NCI-H2171 (cell line): ENCODE results near the gene C1orf210.

Experiments used
- DNase-seq: peaks from one replicate; lab custom pipeline; 2025; lab: John Stamatoyannopoulos, UW

Gene C1orf210

DNA sequence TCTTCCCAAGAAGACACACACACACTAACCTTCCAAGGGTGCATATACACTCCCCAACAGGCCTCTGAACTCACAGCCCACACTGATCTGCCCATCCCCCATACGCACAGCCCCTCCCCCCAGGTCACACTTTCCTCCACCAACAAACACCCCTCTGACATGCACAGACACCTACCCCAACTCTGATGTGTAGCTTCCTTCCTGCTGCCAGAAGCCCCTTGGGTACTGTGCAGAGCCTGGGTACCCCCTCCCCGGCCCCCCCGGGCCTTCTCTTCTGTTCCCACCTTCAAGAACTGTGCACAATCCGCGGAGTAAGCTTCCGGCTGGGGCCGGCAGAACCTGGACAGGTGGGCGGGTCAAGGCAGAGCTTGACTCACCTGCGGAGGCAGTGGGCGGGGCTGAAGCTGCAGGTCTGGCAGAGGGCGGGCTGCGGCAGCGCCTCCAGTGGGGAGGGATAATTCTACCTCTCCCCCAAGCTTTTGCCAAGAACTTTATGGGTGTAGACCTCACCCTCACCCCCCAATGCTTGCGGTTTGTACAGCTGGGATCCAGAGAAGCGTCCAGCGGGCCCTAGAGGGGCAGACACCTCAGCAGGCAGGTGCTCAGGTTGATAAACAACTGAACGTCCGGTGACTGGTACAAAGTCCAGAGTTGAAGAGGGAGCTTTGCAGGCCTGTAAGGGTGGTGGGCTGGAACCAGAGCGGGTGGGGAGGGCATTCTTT lies at the start of gene C1orf210:
C1orf210 (minus strand) TSS at position 313 of the 722 bp plus-strand sequence. CDS start 2,311 bp downstream, outside the sequence.
- DNase-seq = peak; percentile 21

DNA sequence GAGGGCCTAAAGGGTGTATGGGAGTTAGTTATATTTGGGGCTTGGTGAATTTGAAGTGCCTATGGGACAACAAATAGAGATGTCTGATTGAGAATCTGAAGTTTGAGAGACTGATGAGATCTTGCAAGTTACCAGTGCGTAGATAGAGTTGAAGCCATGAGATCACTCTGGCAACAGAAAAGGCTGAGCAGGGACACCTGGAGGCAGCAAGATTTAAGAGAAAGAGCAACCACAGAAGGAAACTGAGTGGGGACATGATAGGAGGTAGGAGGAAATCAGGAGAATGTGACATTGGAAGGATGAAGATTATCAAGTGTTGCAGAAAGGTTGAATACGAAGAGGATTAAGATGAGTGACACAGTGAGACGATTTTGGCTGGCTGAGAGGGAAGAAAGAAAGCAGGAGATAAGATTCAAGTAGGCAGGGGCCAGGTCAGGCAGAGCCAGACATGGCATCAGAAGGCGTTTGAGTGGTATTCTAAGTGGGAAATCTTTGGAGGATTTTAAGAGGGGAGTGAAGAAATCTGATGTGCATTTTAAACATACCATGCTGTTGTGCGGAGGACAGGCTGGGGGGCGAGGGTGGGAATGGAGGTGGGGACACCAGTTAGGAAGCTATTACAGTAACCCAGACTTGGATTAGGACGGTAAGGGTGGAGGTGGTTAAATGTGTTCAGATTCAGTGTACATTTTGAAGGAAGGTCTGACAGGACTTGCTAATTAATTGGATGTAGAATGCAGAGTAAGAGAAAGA lies 49.2 kb upstream of the C1orf210 start:
- DNase-seq = no peak

DNA sequence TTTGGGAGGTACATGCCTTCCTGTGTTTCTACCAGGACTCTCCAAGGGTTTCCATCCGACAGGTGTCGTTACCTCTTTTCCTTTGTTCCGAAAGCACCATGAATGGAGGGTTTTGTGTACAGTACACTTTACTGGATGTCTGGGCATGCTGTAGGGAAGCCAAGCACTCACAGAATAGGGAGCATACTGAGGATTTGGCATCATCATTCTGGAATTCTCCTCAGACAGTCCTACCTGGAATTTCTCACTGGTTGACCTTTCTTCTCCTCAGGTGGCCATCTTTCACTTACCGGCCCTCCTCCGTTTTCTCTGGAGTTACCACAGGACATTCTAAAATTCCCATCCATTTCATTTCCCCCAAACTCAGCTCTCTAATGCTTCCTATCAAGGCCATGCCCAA lies 46.3 kb upstream of the C1orf210 start:
- DNase-seq = no peak

DNA sequence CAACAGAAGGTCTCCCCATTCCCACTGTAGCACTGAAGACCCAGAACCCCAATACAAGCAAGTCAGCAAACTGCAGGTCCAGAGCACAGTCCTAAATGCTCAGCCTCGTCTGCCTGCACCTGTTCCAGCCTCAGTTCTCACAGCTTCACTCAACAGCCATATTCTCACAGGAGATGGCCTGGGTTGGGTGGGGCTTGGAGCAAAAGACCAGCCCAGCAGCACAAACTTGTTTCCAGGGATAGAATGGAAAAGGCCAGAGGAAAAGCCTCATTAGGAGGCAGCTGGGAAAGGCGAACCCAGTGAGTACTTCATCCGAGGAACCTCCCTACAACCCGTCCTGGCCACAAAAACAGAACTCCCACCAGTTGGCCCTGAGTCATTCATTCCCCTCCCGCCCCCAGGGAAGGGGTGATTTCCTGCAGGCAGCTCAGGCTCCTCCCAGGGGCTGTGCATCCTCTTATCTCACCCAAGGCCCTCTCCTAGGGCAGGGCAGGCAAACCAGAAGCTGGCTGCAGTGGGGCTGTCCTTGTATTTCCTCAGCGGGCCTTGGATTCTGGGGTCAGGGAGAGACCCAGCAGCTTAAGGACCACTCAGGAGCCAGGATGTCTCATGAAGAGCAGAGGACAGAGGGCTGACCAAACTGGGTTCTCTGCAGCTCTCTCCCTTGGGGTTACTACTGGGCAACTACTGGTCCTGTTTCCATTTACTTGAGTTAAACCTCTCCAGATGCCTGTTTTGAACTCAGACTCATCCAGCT lies 44.8 kb upstream of the C1orf210 start:
- DNase-seq = no peak

DNA sequence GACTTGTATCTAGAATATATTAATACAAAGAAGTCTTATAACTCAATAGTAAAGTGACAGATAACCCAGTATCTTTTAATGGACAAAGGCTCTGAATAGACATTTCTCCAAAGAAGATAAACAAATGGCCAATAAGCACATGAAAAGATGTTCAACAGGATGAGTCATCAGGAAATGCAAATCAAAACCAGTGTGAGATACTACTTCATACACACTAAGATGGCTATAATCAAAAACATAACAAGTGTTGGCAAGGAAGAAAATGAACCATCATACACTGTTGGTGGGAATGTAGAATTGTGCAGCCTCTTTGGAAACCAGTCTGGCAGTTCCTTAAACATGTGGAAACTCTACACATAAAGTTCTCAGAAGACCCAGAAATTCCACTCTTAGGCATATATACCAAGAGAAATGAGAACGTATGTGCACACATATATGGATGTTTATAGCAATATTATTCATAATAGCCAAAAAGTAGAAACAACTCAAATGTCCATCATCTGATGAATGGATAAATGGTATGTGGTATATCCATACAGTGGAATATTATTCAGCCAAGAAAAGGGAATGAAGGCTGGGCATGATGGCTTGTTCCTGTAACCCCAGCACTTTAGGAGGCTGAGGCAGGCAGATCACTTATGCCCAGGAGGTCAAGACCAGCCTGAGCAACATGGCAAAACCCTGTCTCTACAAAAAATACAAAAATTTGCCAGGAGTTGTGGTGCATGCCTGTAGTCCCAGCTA lies 42.3 kb upstream of the C1orf210 start:
- no peak for DNase-seq

DNA sequence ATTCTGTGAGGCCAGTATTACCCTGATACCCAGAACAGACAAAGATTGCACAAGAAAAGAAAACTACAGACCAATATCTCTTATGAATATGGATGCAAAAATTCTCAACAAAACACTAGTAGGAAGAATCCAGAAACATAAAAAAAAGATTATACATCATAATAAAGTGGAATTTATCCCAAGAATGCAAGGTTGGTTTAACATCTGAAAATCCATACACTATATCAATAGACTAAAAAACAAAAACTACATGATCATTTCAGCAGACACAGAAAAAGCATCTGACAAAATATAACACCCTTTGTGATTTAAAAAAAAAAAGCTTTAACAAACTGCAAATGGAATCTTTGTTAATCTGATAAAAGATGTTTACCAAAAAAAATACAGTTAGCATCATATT lies 40.0 kb upstream of the C1orf210 start:
- DNase-seq = no peak

DNA sequence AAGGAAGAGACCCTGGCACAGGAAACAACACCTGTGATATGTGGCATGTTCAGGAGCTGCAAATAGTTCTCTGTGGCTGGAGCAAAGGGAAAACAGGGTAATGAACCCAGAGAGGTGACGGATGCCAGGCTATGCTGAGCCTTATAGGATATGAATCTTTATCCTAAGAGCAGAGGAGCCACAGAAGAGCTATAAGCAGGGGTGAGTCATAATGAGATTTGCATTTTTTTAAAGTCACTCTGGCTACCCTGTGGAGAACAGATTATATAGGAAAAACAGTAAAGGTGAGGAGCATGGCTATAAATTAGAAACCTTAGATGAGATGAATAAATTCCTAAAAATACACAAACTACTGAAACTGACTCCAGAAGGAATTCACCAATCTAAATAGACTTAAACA lies 39.4 kb upstream of the C1orf210 start:
- DNase-seq = no peak

DNA sequence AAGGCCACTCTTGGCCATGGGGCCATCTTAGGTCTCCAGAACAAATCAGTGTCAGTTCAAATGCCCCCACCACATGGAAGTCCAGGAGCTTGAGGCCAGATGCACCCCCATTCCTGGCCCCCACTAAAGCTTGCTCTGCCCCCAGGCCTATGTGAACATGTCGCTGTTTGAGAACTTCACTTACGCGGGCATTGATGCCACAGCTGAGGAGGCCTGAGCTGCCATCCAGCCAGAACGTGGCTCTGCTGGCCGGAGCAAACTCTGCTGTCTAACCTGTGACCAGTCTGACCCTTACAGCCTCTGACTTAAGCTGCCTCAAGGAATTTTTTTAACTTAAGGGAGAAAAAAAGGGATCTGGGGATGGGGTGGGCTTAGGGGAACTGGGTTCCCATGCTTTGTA lies 37.1 kb upstream of the C1orf210 start:
- no peak for DNase-seq

DNA sequence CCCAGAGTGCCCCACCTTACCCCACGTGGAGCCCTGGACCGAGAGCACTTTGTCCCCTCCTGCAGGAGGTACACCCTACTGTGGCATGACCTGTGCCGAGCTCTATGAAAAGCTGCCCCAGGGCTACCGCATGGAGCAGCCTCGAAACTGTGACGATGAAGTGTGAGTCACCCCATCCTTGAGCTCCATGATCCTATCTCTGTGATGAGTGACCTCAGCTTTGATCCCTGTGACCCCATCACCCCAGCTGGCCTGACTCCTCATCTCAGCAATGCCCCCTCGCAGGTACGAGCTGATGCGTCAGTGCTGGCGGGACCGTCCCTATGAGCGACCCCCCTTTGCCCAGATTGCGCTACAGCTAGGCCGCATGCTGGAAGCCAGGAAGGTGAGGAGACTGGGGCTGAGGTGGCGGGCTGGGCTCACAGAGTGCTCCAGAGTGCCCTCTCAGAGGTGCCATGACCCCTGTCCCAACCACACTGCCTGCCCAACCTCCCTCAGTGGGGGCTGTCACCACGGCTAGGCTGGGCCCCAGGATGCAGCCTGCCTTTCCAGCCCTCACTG lies 36.0 kb upstream of the C1orf210 start:
- no peak for DNase-seq

DNA sequence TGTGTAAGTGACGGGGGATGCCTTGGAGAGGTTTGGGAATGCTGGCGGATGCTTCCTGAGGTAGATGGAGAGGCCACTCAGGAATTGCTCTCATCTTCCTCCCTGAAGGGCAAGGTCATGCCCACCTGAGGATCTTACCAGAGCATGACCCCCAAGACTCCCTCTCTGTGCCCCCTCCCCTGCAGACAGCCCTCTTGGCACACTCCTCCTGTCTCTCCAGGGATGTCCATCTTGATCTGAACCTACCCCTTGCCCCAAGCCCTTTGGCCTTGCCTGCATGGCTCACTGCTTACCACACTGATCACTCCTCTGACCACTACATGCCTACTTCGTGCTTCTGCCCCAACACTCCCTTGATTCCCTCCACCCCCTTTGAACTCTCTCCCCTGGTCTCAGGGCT lies 34.4 kb upstream of the C1orf210 start:
- no peak for DNase-seq

DNA sequence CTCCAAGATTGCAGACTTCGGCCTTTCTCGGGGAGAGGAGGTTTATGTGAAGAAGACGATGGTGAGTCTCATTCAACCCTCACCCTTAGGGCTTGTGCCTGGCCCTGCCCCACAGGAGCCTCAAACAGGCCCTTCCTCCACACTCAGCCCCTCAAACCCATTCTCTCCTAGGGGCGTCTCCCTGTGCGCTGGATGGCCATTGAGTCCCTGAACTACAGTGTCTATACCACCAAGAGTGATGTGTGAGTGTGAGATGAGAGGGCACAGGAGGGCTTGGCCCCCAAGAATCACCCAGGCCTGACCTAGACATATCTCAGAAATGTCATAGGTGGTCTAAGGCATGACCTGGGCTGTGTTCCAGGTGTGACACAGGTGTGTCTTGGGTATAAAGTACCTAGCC lies 33.9 kb upstream of the C1orf210 start:
- no peak for DNase-seq

DNA sequence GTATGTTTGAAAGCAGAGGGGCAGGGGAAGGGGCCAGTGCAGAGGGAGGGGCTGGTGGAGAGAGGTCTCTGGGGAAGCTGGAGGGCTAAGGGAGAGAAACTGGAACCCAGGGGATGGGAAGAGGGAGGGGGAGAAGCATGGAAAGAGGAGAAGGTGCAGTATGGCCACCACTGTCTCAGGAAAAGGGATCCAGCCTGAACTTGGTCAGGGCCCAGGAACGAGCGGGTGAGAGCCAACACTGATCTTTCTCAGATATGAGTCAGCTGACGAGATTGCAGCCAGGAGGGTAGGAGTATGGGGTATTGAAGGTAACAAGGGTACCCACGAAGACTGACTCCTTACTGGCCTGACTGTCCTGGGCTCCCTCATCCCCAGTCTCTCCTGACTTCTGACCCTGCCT lies 33.5 kb upstream of the C1orf210 start:
- DNase-seq = no peak

DNA sequence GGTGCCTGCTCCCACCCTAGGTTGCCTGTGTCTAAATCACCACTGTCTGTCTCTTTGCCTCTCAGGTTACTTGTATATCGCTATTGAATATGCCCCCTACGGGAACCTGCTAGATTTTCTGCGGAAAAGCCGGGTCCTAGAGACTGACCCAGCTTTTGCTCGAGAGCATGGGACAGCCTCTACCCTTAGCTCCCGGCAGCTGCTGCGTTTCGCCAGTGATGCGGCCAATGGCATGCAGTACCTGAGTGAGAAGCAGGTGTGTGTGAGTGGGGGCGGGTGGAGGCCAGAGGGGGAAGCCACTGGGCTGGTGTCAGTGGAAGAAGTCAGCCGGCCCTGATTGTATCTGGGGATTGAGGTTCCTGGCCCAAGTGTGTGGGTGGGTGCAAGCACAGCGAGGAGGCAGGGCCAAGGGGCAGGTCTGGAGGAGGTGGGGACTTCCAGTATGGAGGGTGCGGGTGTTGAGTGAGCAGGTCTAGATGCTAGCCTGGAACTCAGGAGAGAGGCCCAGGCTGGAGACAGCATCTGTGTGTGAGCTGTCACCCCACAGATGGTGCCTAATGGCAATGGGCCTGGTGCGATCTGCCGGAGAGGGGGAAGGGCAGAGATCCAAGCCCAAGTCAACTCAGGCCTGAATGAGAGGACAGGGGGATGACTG lies 32.6 kb upstream of the C1orf210 start:
- DNase-seq = no peak

DNA sequence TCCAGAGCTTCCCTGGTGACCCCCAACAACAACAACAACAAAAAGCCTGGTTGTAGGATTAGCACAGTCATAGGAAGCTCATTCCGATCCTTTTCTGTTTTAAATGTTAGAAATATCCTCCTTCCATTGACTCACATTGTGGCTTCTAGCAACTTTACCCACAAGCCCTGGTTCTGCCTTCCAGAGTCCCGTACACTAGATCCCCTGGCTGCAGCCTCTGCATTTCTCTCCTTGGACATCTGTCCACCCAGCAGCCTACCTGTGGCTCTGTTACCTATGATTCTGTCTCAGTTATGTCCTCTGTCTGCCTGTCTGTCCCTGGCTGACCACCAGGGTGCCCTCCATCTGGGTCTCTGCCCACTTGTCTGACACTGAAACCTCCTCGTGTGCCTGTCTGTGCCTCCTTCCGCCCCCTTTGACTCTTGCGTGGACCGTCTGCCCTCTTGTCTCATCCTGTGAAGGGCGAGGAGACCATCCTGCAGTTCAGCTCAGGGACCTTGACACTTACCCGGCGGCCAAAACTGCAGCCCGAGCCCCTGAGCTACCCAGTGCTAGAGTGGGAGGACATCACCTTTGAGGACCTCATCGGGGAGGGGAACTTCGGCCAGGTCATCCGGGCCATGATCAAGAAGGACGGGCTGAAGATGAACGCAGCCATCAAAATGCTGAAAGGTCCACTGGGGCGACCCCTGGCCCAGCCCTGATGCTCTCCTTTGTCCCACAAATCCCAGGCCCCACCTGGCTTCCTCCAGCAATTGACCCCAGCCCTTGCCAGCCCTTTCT lies 31.5 kb upstream of the C1orf210 start:
- DNase-seq = no peak

DNA sequence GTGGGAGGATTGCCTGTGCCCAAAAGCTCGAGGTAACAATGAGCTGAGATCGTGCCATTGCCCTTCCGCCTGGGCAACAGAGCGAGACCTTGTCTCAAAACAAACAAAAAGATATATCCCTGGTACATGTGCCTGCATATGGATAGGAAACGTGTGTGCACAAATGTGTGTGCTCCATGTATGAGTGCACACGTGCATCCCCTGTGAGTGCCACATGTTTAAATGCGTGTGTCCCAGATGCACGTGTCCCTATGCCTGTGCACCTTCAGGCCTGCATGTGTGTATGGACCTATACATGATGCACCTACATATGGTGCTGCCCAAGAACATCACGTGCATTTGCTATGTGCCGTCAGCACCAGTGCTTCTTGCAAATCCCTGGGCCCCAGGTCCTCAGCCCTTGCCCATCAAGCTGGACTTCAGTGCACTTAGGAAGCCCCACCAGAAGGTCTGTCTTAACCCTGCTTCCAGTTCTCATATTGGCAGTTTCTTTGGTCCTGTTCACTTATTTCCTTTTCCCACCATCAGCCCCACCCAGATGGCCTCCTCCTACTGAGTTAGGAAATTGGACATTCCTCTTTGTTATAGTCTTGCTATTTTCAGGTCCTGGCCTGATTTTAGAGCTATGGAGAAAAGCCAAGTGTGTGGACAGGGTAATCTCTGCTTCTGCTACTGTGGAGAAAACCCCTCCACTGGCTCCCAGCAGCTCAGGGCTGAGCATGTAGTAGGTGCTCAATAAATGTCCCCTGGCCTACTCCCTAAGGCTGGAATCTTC lies 30.8 kb upstream of the C1orf210 start:
- DNase-seq = no peak

DNA sequence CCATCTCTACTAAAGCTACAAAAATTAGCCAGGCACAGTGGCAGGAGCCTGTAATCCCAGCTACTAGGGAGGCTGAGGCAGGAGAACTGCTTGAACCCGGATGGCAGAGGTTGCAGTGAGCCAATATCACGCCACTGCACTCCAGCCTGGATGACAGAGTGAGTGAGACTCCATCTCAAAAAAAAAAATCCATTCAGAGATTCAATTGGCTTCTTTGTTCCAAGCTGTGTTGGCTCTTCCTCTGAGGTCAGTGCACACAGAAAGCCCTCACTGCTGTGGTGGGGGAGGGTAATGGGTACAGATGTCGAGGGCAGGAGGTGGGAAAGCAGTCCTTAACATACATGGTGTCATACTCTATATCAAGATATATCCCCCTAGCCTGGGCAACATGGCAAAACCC lies 30.1 kb upstream of the C1orf210 start:
- no peak for DNase-seq

DNA sequence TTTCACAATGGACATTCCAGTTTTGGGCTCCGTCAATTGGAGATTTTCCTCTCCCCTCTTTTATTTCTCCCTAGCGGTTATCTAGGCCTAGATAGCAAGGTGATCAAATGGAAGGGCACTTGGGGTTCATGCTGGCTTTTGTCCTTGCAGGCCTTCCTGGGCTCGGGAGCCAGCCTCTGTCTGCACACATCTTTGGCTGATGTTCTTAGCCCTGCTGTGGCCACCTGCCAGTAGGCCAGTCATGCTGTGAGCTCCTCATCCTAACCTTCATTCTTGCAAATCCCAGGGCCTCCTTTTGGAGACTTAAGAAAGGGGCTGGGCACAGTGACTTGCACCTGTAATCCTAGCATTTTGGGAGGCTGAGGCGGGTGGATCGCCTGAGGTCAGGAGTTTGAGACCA lies 28.9 kb upstream of the C1orf210 start:
- no peak for DNase-seq

DNA sequence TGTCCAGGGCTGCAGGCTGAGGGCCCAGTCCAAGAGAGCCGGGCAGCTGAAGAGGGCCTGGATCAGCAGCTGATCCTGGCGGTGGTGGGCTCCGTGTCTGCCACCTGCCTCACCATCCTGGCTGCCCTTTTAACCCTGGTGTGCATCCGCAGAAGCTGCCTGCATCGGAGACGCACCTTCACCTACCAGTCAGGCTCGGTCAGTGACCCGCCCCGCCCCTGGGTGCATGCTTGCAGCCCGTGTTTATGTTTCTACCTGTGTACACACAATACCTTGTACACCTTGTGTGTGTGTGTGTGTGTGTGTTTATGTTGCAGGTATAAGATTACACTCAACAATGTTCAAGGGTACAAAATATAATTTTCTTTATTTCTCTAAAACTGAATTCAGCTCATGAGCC lies 28.4 kb upstream of the C1orf210 start:
- DNase-seq = no peak

DNA sequence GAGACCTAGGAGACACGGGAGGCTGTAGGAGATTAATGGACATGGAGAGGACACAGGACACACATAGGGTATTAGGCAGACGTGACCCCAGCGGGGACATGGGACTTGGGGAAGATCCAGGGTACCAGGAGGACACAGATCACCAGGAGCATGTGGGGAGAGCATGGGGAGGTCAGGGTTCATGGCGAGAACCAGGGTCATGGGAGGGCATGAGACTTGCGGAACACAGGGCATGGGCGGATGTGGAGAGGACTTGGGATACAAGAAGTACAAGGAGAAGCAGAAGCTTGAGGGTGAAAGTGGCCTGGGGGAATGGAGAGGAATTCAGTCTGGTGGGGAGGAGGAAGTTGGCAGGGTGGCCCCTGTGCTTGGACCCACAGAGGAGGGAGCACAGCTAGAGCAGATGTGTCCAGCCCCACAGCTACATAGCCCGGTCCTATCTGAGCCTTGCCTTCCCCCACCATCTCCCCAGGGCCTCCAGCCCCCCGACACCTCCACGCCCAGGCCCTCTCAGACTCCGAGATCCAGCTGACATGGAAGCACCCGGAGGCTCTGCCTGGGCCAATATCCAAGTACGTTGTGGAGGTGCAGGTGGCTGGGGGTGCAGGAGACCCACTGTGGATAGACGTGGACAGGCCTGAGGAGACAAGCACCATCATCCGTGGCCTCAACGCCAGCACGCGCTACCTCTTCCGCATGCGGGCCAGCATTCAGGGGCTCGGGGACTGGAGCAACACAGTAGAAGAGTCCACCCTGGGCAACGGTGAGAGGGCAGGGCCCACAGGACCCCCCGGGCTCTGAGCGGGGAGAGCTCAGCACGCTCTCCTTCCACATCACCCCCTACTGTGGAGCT lies 27.5 kb upstream of the C1orf210 start:
- DNase-seq = no peak
